Bronchial epithelial cell (primary cell): ENCODE results near the gene RPL7A. TPM values are rescaled to one million over a fixed set of nuclear protein-coding genes. Genes with fewer than 3 reads are reported as not detected.

Experiments
- DNase-seq: peaks from one replicate; pipeline ENCODE4 v3.0.0-alpha.2; 2010; ENCODE audit warnings: low read depth
- FAIRE-seq: peaks from 2 replicates; lab custom pipeline; 2011; peaks lifted over from hg19 to GRCh38; lab: Jason Lieb, UNC
- H3K27me3 ChIP-seq: 2 replicates; pipeline ENCODE4 v1.5.1; 2011; ENCODE audit warnings: low read length; ENCODE audit not compliant: control insufficient read depth, insufficient read depth
- H3K36me3 ChIP-seq: 2 replicates; pipeline ENCODE4 v1.5.1; 2011; ENCODE audit warnings: low read length; ENCODE audit not compliant: control insufficient read depth, insufficient read depth
- H3K4me3 ChIP-seq: 2 replicates; pipeline ENCODE4 v1.5.1; 2011; ENCODE audit warnings: mild to moderate bottlenecking, low read depth, low read length, control low read depth
- total RNA-seq: library from RNA; depleted of rRNA; stranded (reverse); fragments of >200 nt; gene quantifications from 2 replicates; pipeline ENCODE4 v1.2.1, GENCODE V29; 2014
- TF ChIP-seq, protein P1 (sequence below): IDR thresholded peaks from 2 replicates; pipeline ENCODE4 v1.5.1; 2011; ENCODE audit warnings: mild to moderate bottlenecking, moderate library complexity, low read length, control low read depth, inconsistent platforms; ENCODE audit not compliant: insufficient read depth, severe bottlenecking

RPL7A gene
- total RNA-seq, 1 donor from 2014 or later, result 3,023 TPM

DNA sequence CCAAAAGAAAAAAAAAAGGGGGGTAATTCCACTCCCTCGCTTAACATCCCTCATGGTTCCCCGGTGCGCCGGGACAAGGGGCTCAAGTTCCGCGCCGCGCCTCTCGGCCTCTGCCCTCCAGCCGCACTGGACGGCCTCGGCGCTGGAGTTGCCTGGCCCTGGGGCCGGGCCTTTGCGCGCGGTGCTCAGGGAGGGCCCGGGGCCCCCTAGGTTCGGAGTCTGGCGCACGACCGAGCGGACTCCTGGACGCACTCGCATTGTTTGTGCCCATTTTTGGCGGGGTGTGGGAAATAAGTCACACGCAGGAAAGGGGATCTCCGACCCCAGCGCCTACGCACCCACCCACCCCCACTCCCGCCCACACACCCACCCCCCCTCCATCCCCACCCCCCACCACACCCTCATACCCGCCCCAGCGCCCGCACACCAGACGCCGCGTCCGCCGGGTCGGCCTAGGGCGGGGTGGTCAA is 468 bp upstream of the RPL7A start:
- H3K36me3 ChIP-seq, result peaks cover 45% of the 10 kb centered on the region
- DNase-seq (no peak), FAIRE-seq (no peak)
- no peaks in the 10 kb centered on the region for H3K27me3 ChIP-seq
- H3K4me3 ChIP-seq, result peak overlapping the region; percentile 62
- TF ChIP-seq, protein P1, sequence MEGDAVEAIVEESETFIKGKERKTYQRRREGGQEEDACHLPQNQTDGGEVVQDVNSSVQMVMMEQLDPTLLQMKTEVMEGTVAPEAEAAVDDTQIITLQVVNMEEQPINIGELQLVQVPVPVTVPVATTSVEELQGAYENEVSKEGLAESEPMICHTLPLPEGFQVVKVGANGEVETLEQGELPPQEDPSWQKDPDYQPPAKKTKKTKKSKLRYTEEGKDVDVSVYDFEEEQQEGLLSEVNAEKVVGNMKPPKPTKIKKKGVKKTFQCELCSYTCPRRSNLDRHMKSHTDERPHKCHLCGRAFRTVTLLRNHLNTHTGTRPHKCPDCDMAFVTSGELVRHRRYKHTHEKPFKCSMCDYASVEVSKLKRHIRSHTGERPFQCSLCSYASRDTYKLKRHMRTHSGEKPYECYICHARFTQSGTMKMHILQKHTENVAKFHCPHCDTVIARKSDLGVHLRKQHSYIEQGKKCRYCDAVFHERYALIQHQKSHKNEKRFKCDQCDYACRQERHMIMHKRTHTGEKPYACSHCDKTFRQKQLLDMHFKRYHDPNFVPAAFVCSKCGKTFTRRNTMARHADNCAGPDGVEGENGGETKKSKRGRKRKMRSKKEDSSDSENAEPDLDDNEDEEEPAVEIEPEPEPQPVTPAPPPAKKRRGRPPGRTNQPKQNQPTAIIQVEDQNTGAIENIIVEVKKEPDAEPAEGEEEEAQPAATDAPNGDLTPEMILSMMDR, result peak; percentile 13

- DNase-seq (no peak), FAIRE-seq (no peak)
- TF ChIP-seq, protein P1, result no peak
- peak overlapping the region; percentile 62 for H3K4me3 ChIP-seq
- H3K36me3 ChIP-seq, result peaks cover 35% of the 10 kb centered on the region
- H3K27me3 ChIP-seq, result no peaks in the 10 kb centered on the region
These were observed 928 bp downstream of the RPL7A start for GRCh38 chr9:133348718-133349573.

GRCh38 chr9:133349965-133350616 is 2.1 kb downstream of the RPL7A start:
- H3K4me3 ChIP-seq, result no peak overlapping the region
- no peak for DNase-seq
- H3K36me3 ChIP-seq, result peaks cover 27% of the 10 kb centered on the region
- H3K27me3 ChIP-seq, result no peaks in the 10 kb centered on the region
- TF ChIP-seq, protein P1, result no peak
- no peak for FAIRE-seq

GRCh38 chr9:133351526-133351907 is 3.5 kb downstream of the RPL7A start:
- H3K27me3 ChIP-seq, result no peaks in the 10 kb centered on the region
- TF ChIP-seq, protein P1, result no peak
- DNase-seq, result no peak
- FAIRE-seq, result no peak
- H3K36me3 ChIP-seq, result peaks cover 21% of the 10 kb centered on the region
- H3K4me3 ChIP-seq, result no peak overlapping the region

GRCh38 chr9:133351908-133352634 is 4.1 kb downstream of the RPL7A start:
- FAIRE-seq (no peak), DNase-seq (peak; percentile 70)
- Histone ChIP-seq H3K36me3 (peaks cover 21% of the 10 kb centered on the region), H3K4me3 (no peak overlapping the region), H3K27me3 (no peaks in the 10 kb centered on the region)
- TF ChIP-seq, protein P1, result peak; percentile 86
